Umbilical cord (tissue), 2 donors: ENCODE results near the gene PRSS8. TPM values are rescaled to one million over a fixed set of nuclear protein-coding genes. Genes with fewer than 3 reads are reported as not detected.
"Not testable (repeated sequence)": the region's sequence is repeated elsewhere in the genome, so short reads cannot be mapped to it uniquely, and the experiment has no call there.

Experiments used
- DNase-seq: peaks from one replicate; pipeline ENCODE4 v3.0.0-alpha.2; 2015; ENCODE audit warnings: low spot score
- total RNA-seq: library from RNA; depleted of rRNA; stranded (reverse); fragments of >200 nt; gene quantifications from one replicate; pipeline ENCODE4 v1.2.3, GENCODE V29; 2014; ENCODE audit warnings: low replicate concordance; ENCODE audit not compliant: insufficient read depth

Gene PRSS8
- total RNA-seq, 1 donor from 2014 or later = 3.6 TPM

GRCh38 chr16:31144418-31144817 lies 8.9 kb upstream of the PRSS8 start:
- not testable (repeated sequence) for DNase-seq

GRCh38 chr16:31143694-31144148 lies 8.2 kb upstream of the PRSS8 start:
- no peak for DNase-seq

GRCh38 chr16:31143011-31143693 lies 7.6 kb upstream of the PRSS8 start:
- no peak for DNase-seq

- DNase-seq = peak; percentile 100
These were observed 6.8 kb upstream of the PRSS8 start for GRCh38 chr16:31142109-31143010.

- DNase-seq = no peak
These were observed 6.1 kb upstream of the PRSS8 start for GRCh38 chr16:31141489-31142108.

- not testable (repeated sequence) for DNase-seq
These were observed 5.5 kb upstream of the PRSS8 start for GRCh38 chr16:31141071-31141469.

GRCh38 chr16:31138621-31139578 lies 3.4 kb upstream of the PRSS8 start:
- DNase-seq = peak; percentile 61

- not testable (repeated sequence) for DNase-seq
These were observed 1.4 kb upstream of the PRSS8 start for GRCh38 chr16:31136822-31137499.

- no peak for DNase-seq
These were observed 748 bp upstream of the PRSS8 start for GRCh38 chr16:31136287-31136662.

- no peak for DNase-seq
These were observed 647 bp downstream of the PRSS8 start for GRCh38 chr16:31134625-31135534.

- no peak for DNase-seq
These were observed 1.4 kb downstream of the PRSS8 start for GRCh38 chr16:31134091-31134571.

GRCh38 chr16:31133046-31133501 lies 2.5 kb downstream of the PRSS8 start:
- no peak for DNase-seq

- DNase-seq = no peak
These were observed 3.1 kb downstream of the PRSS8 start for GRCh38 chr16:31132303-31132979.

- DNase-seq = no peak
These were observed 3.7 kb downstream of the PRSS8 start for GRCh38 chr16:31131841-31132271.

- DNase-seq = no peak
These were observed 4.1 kb downstream of the PRSS8 start for GRCh38 chr16:31131416-31131815.

- DNase-seq = no peak
These were observed 4.6 kb downstream of the PRSS8 start for GRCh38 chr16:31130899-31131298.

- DNase-seq = no peak
These were observed 5.1 kb downstream of the PRSS8 start for GRCh38 chr16:31130336-31130891.
